T-helper 17 cell (primary cell): ENCODE data around the gene ODAM. TPM values are rescaled to one million over a fixed set of nuclear protein-coding genes. Genes with fewer than 3 reads are reported as not detected.
"Not testable (repeated sequence)": the region's sequence is repeated elsewhere in the genome, so short reads cannot be mapped to it uniquely, and the experiment has no call there.

Experiments used
- ATAC-seq: fragments of 150-1000 bp; cut with Tn5 transposase; 2 replicates; pipeline ENCODE4 v1.10.0; 2021; ENCODE audit warnings: mild to moderate bottlenecking, moderate library complexity
- DNase-seq, 3 donors: peaks; one replicate each; pipeline versions ENCODE4 v3.0.0 to v3.0.0-alpha.2; 2020 to 2021
- H3K9me3 ChIP-seq: one replicate; pipeline ENCODE4 v1.7.0; 2013; ENCODE audit warnings: low read length, mild to moderate bottlenecking; ENCODE audit not compliant: control insufficient read depth, poor library complexity, severe bottlenecking
- H3K27ac Mint-ChIP-seq: one replicate; pipeline ENCODE4 v1.8.0; 2022; ENCODE audit warnings: mild to moderate bottlenecking, moderate library complexity, mixed read lengths
- H3K27me3 Mint-ChIP-seq: one replicate; pipeline ENCODE4 v1.8.0; 2022; ENCODE audit warnings: mixed read lengths
- H3K36me3 Mint-ChIP-seq: one replicate; pipeline ENCODE4 v1.8.0; 2022; ENCODE audit warnings: low read depth, mixed read lengths
- H3K4me1 Mint-ChIP-seq: one replicate; pipeline ENCODE4 v1.8.0; 2022; ENCODE audit warnings: mild to moderate bottlenecking, mixed read lengths
- H3K4me3 Mint-ChIP-seq: one replicate; pipeline ENCODE4 v1.8.0; 2022; ENCODE audit warnings: mild to moderate bottlenecking, moderate library complexity, mixed read lengths
- total RNA-seq, 4 donors: library from RNA in 2 of 4; stranded (reverse) in 2 of 4; gene quantifications; one replicate each; pipeline ENCODE4 v1.2.3 and lab custom pipeline; 2022 to 2026

ODAM gene
- total RNA-seq, 2 donors from 2014 or later = not detected

DNA sequence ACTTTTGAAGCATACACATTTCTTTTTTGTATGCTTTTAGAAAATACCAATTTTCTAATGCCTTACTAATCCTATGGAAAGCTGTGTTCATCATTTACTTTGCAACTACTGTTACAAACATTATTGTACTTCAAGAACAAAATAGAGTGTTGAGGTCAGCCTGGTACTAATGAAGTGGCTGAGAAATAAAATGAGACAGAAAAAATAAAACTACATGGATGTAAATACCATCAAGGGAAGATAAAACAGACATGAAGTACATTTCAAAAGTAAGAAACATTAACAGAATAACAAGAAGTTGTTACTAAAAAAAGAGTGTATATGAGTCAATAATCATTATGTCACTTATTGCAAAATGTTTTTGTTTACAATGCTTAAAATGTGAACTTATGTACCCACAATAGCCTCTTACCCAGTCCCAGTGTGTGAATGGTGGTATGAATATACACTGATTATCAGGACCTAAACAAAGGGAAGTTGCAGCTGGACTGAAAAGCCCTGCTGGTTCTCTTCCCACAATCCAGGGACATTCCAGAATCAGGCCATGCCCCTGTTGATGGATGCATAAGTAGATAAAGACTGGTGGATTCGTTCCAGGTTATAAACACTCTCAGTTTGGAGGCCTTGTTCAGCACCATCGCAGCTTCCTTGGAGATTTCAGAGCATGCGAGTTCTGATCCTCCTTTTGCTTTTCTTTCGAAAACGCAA is 44.5 kb downstream of the ODAM start:
- DNase-seq = no peak
- ATAC-seq = no peak
- Mint-ChIP-seq H3K36me3 (no peaks in the 10 kb centered on the region), H3K27ac (no peak overlapping the region), H3K4me3 (no peak overlapping the region), H3K4me1 (no peaks in the 10 kb centered on the region), H3K27me3 (no peaks in the 10 kb centered on the region)
- H3K9me3 ChIP-seq = no peaks in the 10 kb centered on the region

DNA sequence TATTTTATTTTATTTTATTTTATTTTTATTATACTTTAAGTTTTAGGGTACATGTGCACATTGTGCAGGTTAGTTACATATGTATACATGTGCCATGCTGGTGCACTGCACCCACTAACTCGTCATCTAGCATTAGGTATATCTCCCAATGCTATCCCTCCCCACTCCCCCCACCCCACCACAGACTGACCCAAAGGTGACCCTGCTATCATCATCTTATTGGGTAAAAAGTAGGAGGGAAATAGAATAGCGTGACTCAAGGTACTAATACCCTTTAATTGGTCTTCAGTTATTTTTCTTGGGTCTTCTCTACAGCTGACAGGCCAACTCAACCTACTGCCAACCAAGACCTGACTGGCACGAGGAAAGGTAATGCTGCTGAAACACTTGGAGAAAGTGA is 46.8 kb downstream of the ODAM start, which contains the start of gene CSN3:
TSS of gene CSN3 (plus strand) at position 301 of the 400 bp plus-strand sequence. CDS start 2,223 bp downstream, outside the sequence.
- not testable (repeated sequence) for H3K9me3 ChIP-seq, DNase-seq, H3K4me1 Mint-ChIP-seq, ATAC-seq, H3K4me3 Mint-ChIP-seq, H3K27me3 Mint-ChIP-seq, H3K36me3 Mint-ChIP-seq, H3K27ac Mint-ChIP-seq

DNA sequence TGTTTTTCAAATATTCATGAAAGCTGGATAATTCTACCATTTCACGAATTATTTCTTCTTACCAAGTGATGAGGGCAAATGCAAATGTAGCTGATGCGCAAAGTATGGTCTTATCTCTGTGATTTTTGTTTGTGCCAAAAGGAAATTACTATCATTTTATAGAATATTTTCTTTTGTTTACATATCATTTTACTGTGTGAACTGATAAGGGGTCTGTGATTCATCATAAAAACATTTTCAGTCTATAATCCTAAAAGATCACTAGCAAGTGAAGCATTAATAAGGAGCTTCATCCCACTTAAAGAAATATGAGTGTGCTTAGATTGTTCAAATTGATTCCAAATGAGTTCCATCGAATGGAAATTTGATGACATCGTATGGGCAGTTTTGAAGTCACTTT is 47.6 kb downstream of the ODAM start:
- no peaks in the 10 kb centered on the region for H3K36me3 Mint-ChIP-seq
- ATAC-seq = no peak
- no peaks in the 10 kb centered on the region for H3K27me3 Mint-ChIP-seq

DNA sequence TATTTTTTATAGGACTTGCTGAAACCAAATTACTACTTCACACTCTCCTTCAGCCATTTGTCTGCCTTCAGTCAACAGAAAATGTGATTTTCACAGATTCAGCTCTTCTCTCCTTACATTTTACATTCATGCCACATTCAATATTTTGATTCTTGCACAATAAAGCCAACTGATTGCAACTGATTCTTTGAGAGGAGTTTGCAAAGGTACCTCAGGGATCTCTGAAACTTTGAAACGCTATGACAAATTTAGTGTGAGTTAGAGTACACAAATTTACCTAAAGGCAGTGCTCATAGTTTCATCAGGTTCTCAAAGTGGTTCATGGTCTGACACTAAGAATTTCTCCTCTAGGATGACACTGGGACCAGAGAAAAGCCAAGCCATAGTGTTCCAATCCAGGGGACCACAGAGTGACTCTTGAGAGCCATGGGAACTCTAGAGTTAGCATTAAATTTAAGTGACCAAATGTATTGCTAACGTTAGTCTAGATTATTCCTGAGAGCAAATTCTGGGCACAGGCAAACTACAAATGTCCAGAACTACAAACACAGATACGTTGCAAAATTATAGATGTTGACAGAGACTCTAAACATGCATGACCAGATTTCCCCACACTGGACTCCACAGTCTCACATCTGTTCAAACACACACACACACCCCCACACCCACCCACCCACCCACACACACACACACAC is 55.9 kb downstream of the ODAM start:
- Mint-ChIP-seq H3K4me3 (no peak overlapping the region), H3K4me1 (no peaks in the 10 kb centered on the region), H3K27me3 (no peaks in the 10 kb centered on the region), H3K27ac (no peak overlapping the region), H3K36me3 (no peaks in the 10 kb centered on the region)
- ATAC-seq (no peak), DNase-seq (no peak)
- H3K9me3 ChIP-seq = no peaks in the 10 kb centered on the region

More for the DNA sequence above, 47.6 kb downstream of the ODAM start:
- H3K4me1 Mint-ChIP-seq = no peaks in the 10 kb centered on the region
- no peak overlapping the region for H3K4me3 Mint-ChIP-seq
- no peak for DNase-seq
- H3K9me3 ChIP-seq = no peaks in the 10 kb centered on the region
- no peak overlapping the region for H3K27ac Mint-ChIP-seq

DNA sequence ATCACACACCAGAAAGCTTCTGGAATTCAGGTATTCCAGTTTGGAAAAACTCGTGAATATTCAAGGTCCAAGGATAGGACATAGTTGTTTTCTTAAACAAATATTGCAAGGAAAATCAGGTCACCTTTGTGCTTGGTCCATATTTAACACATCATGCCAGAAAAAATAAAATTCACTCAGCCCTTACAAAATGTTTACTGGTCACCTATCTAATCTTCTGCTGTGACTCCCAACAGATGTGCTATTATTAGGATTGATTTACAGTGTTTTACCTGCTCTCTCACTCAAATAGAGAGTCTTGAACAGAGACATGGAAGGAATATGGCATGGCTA is 56.4 kb downstream of the ODAM start:
- DNase-seq (no peak), ATAC-seq (no peak)
- Mint-ChIP-seq H3K4me3 (no peak overlapping the region), H3K36me3 (no peaks in the 10 kb centered on the region), H3K27ac (no peak overlapping the region), H3K4me1 (no peaks in the 10 kb centered on the region), H3K27me3 (no peaks in the 10 kb centered on the region)
- H3K9me3 ChIP-seq = no peaks in the 10 kb centered on the region

Other genes starting within 250 kb of the ODAM start
- gene CSN2, start 230.0 kb upstream of the ODAM start, total RNA-seq = not detected
- not detected for gene STATH, start 199.8 kb upstream of the ODAM start, total RNA-seq
- not detected for gene HTN3, start 167.3 kb upstream of the ODAM start, total RNA-seq
- not detected for gene HTN1, start 145.3 kb upstream of the ODAM start, total RNA-seq
- gene PRR27, start 41.5 kb upstream of the ODAM start, total RNA-seq = not detected
- not detected for gene FDCSP, start 30.4 kb downstream of the ODAM start, total RNA-seq
- not detected for gene CSN3, start 46.9 kb downstream of the ODAM start, total RNA-seq
- not detected for gene CABS1, start 139.3 kb downstream of the ODAM start, total RNA-seq
- gene SMR3A, start 165.0 kb downstream of the ODAM start, total RNA-seq = not detected
- gene SMR3B, start 187.4 kb downstream of the ODAM start, total RNA-seq = not detected
- not detected for gene OPRPN, start 202.2 kb downstream of the ODAM start, total RNA-seq